ENCODE data around the gene HGD.

GRCh38 chr3:120622457-120622856, 59.6 kb downstream of the HGD start:
- TF ChIP-seq CTCF (IDR thresholded peaks at IDR 0.05; ENCODE audit: low read depth, low read length, poor library complexity, severe bottlenecking) (no peak), EZH2phosphoT487 (IDR thresholded peaks at IDR 0.05; ENCODE audit: borderline replicate concordance, low read length) (no peak)

Data from DOHH2 (cell line).